Retinal pigment epithelial cell (primary cell): ENCODE data around the gene TMEM11.

ENCODE experiments used
- DNase-seq: peaks from one replicate; pipeline ENCODE4 v3.0.0-alpha.2; 2010; ENCODE audit warnings: low read depth
- H3K4me3 ChIP-seq: 2 replicates; pipeline ENCODE4 v1.5.1; 2011; ENCODE audit warnings: mild to moderate bottlenecking, low read length, control low read depth, moderate library complexity
- TF ChIP-seq, protein P1 (sequence below): conservative IDR thresholded peaks from 2 replicates; pipeline ENCODE4 v1.5.1; 2011; ENCODE audit warnings: low read depth, low read length, control low read depth, inconsistent platforms

The TMEM11 gene

GRCh38 chr17:21191698-21192097, 22.3 kb downstream of the TMEM11 start:
- TF ChIP-seq, protein P1, sequence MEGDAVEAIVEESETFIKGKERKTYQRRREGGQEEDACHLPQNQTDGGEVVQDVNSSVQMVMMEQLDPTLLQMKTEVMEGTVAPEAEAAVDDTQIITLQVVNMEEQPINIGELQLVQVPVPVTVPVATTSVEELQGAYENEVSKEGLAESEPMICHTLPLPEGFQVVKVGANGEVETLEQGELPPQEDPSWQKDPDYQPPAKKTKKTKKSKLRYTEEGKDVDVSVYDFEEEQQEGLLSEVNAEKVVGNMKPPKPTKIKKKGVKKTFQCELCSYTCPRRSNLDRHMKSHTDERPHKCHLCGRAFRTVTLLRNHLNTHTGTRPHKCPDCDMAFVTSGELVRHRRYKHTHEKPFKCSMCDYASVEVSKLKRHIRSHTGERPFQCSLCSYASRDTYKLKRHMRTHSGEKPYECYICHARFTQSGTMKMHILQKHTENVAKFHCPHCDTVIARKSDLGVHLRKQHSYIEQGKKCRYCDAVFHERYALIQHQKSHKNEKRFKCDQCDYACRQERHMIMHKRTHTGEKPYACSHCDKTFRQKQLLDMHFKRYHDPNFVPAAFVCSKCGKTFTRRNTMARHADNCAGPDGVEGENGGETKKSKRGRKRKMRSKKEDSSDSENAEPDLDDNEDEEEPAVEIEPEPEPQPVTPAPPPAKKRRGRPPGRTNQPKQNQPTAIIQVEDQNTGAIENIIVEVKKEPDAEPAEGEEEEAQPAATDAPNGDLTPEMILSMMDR: no peak
- no peak for DNase-seq
- H3K4me3 ChIP-seq: no peak overlapping the region

DNA sequence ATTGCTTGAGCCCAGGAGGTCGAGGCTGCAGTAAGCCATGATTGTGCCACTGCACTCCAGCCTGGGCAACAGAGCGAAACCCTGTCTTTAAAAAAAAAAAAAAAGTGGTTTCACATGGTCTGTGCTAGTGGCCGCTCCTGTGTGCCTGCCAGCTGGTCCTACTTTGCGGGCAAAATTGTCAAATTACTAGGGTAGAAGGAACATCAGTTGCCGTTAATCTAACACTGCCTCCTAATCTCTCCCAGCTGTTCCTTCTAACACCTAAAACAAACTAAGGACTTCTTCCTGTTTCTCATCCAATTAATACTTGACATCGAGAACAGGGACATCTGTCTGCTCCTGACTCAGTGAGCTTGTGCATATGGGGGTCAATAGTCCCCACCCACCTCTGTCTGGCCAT, 23.9 kb downstream of the TMEM11 start:
- H3K4me3 ChIP-seq: no peak overlapping the region
- no peak for DNase-seq
- TF ChIP-seq, protein P1: no peak

GRCh38 chr17:21189361-21189760, 24.6 kb downstream of the TMEM11 start:
- no peak for DNase-seq
- TF ChIP-seq, protein P1: no peak
- no peak overlapping the region for H3K4me3 ChIP-seq

DNA sequence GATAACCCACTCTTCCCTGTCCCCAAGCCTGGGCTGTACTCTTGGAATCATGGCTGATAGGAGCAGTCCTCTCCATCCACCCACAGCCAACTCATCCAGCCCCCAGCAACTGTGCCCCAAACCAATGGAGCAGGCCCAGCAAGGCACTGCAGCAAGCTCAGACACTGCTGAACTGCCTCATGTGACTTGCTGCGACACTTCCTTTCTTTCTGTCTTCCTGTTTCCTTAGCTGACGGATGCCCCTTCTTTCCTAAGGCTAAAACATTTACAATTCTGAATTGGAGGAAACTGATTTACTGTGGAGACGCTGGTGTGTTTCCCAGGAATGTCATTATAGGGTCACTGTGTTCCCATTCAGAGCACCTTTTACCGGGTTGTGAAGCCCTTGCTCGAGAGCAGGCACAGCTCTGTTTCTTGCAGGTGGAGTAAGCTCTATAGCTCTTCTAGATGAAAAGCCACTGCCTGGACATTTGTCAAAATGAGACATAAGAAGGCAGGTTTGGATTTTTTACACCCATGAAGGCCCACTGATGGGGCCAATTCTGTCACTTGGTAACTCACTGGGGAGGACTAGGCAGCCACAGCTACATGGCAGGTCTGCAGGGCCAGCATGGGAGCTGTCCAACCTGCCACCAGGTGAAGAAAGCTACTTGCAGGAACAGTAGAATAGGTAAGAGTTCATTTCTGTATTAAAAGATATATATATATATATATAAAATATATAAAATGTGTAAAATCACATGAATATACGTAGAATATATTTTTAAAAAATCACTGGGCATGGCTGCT, 27.4 kb downstream of the TMEM11 start:
- H3K4me3 ChIP-seq: no peak overlapping the region
- TF ChIP-seq, protein P1: no peak
- DNase-seq: no peak

DNA sequence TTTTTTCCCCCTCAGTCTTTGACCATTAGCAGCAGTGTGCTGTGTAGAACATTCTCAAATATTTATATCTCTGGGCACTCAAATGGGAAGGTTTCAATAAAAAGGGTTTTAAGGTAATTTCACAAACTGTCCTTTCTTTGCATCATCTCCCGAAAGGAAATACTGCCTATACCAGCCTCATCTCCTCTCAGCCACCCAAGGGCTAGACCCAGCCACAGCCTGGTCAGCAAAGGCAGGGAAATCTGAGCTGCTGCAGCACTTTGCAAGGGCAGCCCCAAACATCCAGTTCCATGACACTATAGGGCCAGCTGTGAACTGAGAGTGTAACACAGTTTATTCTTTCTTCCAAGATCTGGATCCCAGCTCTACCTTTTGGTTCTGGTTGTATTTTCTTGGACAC, 28.9 kb downstream of the TMEM11 start:
- DNase-seq: no peak
- TF ChIP-seq, protein P1: no peak

DNA sequence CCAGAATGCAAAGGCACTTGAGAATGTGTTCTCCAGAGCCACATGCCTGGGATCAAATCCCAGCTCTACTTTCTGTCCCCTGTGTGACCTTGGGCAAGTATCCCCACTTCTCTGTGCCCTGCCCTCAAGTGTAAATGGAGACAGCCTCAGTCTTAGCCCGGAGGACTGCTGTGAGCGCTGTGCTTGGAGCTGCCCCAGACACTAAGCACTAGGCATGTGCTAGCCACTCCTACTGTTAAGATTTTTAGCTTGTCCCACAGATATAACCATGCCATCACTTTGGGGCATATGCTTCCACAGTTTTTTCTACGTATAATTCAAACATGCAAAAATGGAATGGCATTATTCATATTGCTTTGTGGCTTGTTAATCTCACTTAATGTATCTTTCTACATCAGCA, 29.4 kb downstream of the TMEM11 start:
- TF ChIP-seq, protein P1: no peak
- H3K4me3 ChIP-seq: no peak overlapping the region
- DNase-seq: no peak

More for the DNA sequence above, 28.9 kb downstream of the TMEM11 start:
- no peak overlapping the region for H3K4me3 ChIP-seq

- TF ChIP-seq, protein P1: no peak
- no peak overlapping the region for H3K4me3 ChIP-seq
- no peak for DNase-seq
These were observed 30.5 kb downstream of the TMEM11 start for GRCh38 chr17:21183468-21183867.
